GM04504 (cell line): Measurements from ENCODE around the gene CDH5.
A peak's percentile ranks its signal among the peaks of the same experiment; 100 is the strongest.

ENCODE experiments used
- DNase-seq: peaks from one replicate; pipeline ENCODE4 v3.0.0-alpha.2; 2012; ENCODE audit warnings: low read depth

CDH5 gene

GRCh38 chr16:66374176-66374575 is 7.7 kb downstream of the CDH5 start:
- DNase-seq = no peak

GRCh38 chr16:66375451-66375850 is 9.0 kb downstream of the CDH5 start:
- no peak for DNase-seq

- DNase-seq = no peak
These were observed 9.6 kb downstream of the CDH5 start for GRCh38 chr16:66376114-66376513.

- DNase-seq = no peak
These were observed 10.2 kb downstream of the CDH5 start for GRCh38 chr16:66376577-66377305.

- no peak for DNase-seq
These were observed 10.8 kb downstream of the CDH5 start for GRCh38 chr16:66377324-66377723.

GRCh38 chr16:66378741-66379570 is 12.5 kb downstream of the CDH5 start:
- DNase-seq = no peak

GRCh38 chr16:66379571-66379941 is 13.1 kb downstream of the CDH5 start:
- no peak for DNase-seq

- no peak for DNase-seq
These were observed 13.9 kb downstream of the CDH5 start for GRCh38 chr16:66380421-66380820.

GRCh38 chr16:66381585-66382170 is 15.2 kb downstream of the CDH5 start:
- no peak for DNase-seq

- peak; percentile 40 for DNase-seq
These were observed 15.9 kb downstream of the CDH5 start for GRCh38 chr16:66382171-66382965.

- no peak for DNase-seq
These were observed 16.4 kb downstream of the CDH5 start for GRCh38 chr16:66382966-66383299.

- no peak for DNase-seq
These were observed 17.1 kb downstream of the CDH5 start for GRCh38 chr16:66383551-66383950.

- no peak for DNase-seq
These were observed 18.9 kb downstream of the CDH5 start for GRCh38 chr16:66385415-66385814.

GRCh38 chr16:66386629-66387622 is 20.4 kb downstream of the CDH5 start:
- DNase-seq = no peak

- DNase-seq = no peak
These were observed 21.4 kb downstream of the CDH5 start for GRCh38 chr16:66387817-66388332.

GRCh38 chr16:66388350-66389139 is 22.1 kb downstream of the CDH5 start:
- DNase-seq = no peak

- no peak for DNase-seq
These were observed 23.0 kb downstream of the CDH5 start for GRCh38 chr16:66389256-66390176.

- DNase-seq = no peak
These were observed 24.0 kb downstream of the CDH5 start for GRCh38 chr16:66390346-66391108.
